HG02678 (cell line): ENCODE measurements around the gene SEMA4D.
"Not testable (repeated sequence)": the region's sequence is repeated elsewhere in the genome, so short reads cannot be mapped to it uniquely, and the experiment has no call there.

Experiments
- ATAC-seq: cut with Tn5 transposase; IDR thresholded peaks from one replicate; pipeline ENCODE4 v1.9.1; 2021; ENCODE audit warnings: mild to moderate bottlenecking, moderate library complexity; ENCODE audit not compliant: unreplicated experiment

SEMA4D gene

GRCh38 chr9:89483592-89484474 lies 14.1 kb downstream of the SEMA4D start:
- peak; percentile 70 for ATAC-seq

DNA sequence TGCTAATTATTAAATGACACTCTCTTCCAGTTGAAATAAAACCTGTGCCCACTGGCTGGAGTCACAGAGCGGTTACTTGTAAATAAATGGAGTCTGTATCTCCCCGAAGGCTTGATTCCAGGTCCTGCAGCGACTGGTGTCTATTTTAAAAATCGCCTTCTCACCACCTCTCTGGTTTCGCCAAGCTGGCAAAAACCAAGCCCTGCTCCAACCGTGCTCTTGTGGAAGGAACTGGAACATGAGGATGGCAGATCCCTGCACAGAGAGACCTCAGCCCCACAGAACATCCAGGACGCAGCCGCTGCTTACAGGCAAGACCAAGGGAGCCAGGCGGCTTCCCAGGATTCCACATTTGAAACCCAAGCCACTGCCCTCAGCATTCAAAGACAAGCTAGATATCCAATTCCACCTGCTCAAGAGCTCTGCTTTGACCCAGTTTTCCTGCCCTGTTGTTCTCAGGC lies 15.0 kb downstream of the SEMA4D start:
- no peak for ATAC-seq

GRCh38 chr9:89482056-89482851 lies 15.7 kb downstream of the SEMA4D start:
- no peak for ATAC-seq

DNA sequence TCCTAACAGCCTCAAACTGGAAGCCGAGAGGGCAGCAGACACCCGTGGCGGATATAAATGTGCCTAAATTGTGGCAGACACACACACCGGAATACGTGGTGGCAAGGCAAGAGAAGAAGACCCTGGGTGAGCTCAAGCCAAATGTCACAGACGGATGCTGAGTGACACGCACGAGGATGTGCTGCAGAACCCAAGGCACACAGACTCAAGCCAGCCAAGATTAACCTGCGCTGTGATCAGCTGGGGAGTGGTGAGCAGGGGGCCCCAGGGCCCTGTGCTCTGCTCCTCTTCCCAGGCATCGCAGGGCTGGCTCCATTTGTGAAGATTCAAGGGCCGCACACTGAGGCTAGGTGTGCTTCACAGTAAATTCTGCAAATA lies 16.4 kb downstream of the SEMA4D start:
- ATAC-seq, result no peak

GRCh38 chr9:89480825-89481537 lies 16.9 kb downstream of the SEMA4D start:
- ATAC-seq, result no peak

- ATAC-seq, result not testable (repeated sequence)
Measured at GRCh38 chr9:89480372-89480771, 17.5 kb downstream of the SEMA4D start.

DNA sequence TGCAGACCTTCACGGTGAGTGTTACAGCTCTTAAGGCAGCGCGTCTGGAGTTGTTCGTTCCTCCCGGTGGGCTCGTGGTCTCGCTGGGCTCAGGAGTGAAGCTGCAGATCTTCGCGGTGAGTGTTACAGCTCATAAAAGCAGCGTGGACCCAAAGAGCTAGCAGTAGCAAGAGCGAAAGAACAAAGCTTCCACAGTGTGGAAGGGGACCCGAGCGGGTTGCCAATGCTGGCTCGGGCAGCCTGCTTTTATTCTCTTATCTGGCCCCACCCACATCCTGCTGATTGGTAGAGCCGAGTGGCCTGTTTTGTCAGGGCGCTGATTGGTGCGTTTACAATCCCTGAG lies 18.3 kb downstream of the SEMA4D start:
- ATAC-seq, result not testable (repeated sequence)

GRCh38 chr9:89478821-89479668 lies 18.9 kb downstream of the SEMA4D start:
- ATAC-seq, result no peak

GRCh38 chr9:89477811-89478630 lies 19.9 kb downstream of the SEMA4D start:
- no peak for ATAC-seq

- ATAC-seq, result no peak
Measured at GRCh38 chr9:89477384-89477783, 20.5 kb downstream of the SEMA4D start.

DNA sequence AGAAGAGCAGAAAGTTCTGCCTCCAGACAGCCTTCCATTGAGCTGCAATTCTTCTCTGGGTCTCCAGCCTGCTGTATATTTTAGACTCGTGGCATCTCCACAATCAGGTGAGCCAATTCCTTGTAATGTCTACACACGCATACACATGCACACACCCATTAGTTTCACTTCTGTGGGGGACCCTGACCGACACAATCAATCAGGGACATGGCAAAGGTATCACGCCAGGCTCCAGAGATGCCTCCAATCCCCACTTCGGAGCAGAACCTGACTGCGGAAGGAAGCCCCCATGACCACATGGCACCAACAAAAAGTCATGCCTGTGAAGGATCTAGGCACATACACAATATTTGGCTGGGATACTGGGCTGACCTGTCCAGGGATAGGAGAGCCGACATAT lies 21.4 kb downstream of the SEMA4D start:
- ATAC-seq, result no peak

DNA sequence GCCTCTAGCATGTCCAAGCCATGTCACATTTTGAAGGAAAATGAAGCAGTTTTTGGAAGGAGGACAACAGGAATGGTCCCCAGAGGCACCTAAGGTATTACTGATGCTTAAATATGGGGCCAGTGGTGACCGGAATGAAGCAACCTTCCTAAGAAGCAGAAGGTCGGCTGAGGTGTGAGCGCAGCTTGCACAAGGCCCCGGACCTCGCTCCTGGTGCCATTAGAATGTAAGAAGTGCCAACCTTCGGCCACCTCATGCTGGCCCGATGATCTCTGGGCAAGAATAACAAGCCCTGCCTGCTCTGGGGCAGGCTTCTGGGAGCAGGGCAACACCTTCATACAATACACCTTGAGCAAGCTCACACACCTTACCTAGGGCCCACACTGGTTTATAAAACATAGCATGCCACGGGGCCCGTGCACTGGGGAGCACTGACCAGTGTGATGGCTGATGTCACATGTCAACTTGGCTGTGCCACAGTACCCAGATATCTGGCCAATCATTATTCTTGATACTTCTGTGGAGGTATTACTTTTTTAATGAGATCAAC lies 21.9 kb downstream of the SEMA4D start:
- ATAC-seq, result no peak

DNA sequence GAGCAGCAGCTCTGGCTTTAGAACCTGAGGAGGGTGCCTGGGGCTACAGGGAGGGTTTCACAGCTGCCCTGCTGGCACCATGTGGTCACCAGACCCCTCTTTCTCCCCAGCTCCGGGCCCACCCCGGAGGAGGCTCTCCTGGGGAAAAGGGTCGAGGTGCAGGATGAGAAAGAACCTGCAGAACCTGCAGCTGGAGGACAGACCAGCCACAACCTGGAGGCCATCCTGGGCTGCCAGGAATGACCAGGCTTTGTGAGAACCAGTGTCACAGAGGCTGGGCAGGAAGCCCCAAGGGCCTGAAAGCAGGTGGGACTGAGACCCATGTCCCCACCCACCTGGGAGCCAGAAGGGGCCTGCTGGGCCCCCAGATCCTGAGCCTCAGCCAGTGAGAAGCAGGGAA lies 23.0 kb downstream of the SEMA4D start:
- no peak for ATAC-seq

DNA sequence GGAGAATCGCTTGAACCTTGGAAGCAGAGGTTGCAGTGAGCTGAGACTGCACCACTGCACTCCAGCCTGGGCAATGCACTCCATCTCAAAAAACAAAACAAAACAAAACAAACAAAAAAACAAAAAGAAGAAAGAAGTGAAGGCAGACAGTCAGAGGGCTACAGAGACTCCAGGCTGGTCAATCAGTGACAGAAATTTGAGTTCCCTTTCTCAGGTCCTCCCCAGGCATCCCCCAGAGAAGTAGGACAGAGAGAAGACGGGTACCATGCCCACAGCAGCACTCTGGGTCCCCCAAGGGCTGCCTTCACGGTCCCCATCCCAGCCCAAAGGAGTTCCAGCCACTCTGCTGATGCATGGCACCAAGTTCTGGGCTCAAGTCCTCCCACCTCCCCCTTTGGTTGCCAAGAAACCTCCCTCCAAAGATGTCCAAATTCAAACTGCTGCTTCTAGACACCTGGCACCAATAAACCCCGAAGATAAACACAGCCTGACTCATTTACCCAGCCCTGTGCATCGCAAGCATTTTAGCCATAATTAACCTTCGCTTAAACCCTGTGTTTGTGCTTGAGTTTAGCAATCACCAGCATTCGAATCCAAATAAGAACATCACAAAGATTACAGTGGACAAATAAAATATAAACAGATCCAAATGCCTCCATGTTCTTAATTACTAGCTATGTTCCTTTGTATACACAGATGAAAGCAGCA lies 24.0 kb downstream of the SEMA4D start:
- no peak for ATAC-seq

- ATAC-seq, result not testable (repeated sequence)
Measured at GRCh38 chr9:89471796-89472320, 26.1 kb downstream of the SEMA4D start.

DNA sequence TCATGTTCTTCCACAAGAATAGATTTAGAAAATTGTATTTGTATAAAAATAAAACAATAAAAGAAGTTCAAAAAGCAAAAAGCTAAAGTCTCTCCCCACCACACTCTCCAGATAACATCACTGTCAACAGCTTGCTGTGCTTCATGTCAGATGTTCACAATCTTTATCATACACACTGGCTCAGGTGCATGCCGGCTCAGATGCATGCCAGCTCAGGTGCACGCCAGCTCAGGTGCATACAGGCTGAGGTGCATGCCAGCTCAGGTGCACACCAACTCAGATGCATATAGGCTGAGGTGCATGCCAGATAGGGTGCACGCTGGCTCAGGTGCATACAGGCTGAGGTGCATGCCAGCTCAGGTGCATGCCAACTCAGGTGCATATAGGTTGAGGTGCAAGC lies 26.5 kb downstream of the SEMA4D start:
- ATAC-seq, result no peak

DNA sequence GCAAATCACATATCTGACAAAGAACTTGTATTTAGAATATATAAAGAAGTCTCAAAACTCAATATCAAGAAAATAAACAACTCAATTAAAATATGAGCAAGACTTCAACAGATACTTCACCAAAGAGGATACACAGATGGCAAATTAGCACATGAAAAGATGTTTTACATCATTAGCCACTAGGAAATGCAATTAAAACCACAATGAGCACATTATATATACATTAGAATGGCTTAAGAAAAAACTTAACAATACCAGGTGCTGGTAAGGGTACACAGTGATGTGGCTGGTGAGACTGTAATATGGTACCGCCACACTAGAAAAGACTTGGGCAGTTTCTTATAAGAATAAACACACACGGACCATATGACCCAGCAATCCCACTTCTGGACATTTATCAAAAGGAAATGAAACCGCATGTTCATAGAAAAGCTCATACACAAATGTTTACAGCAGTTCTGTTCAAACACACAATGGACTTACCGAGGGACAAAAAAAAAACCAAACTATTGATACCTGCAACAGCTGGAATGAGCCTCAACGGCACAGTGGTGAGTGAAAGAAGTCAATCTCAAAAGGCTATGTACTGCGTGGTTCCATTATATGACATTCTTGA lies 27.6 kb downstream of the SEMA4D start:
- no peak for ATAC-seq

- ATAC-seq, result no peak
Measured at GRCh38 chr9:89469003-89469402, 28.9 kb downstream of the SEMA4D start.
